Measurements from ENCODE around the gene PKP3.
"Not testable (repeated sequence)": the region's sequence is repeated elsewhere in the genome, so short reads cannot be mapped to it uniquely, and the experiment has no call there.

PKP3 gene

DNA sequence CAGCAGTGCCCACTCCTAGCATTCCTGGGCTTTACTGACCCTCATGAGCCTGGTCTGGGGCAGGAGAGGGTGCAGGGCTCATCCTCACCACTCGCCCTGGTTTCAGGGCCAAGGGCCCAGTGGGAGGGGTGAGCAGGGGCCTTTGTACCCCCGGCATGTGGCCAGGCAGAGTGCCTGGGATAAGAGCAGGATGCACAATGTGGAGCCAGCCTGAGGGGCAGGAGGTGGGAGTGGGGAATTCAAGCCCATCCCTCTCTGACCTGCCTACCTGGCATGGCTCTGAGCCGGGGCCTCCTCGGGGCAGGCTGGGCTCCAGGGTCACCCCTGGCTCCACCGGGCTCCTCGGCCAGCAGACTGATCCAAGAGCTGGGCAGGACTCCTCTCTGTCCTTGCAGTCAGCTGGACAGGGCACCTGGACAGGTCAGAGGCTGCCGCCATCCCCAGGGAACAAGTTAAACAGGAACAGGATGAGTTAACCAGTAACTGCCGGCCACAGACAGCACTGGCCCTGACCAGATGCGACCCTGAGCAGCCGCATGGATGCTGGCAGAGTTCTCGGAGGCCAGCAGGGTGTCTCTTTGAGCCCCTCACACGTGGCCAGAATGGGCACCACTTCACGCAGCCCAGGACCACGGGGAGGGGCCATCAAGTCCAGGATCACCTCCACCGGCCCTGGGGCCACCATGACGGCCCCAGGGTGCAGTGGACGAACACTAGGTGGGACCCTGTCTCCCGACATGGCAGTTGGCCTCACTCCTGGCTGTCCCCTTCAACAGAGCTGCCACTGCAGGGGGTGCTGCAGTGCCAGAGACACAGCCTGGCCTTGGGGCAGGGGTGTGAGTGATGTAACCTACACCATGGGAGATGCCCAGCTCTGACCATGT is 15.8 kb downstream of the PKP3 start:
- no peak for ATAC-seq
- TF ChIP-seq ZFP3 (CRISPR knock-in tag; IDR thresholded peaks at IDR 0.05) (no peak), RARB (CRISPR knock-in tag; IDR thresholded peaks at IDR 0.05) (no peak), ZNF8 (CRISPR knock-in tag; IDR thresholded peaks at IDR 0.05) (no peak), TCF4 (CRISPR knock-in tag; IDR thresholded peaks at IDR 0.05; ENCODE audit: borderline replicate concordance) (no peak), GLIS3 (CRISPR knock-in tag; IDR thresholded peaks at IDR 0.05) (no peak), CSDC2 (CRISPR knock-in tag; IDR thresholded peaks at IDR 0.05) (no peak), ZNF565 (CRISPR knock-in tag; conservative IDR thresholded peaks at IDR 0.05; ENCODE audit: low read depth) (no peak), BACH2 (CRISPR knock-in tag; IDR thresholded peaks at IDR 0.05; ENCODE audit: borderline replicate concordance) (no peak), ZNF70 (CRISPR knock-in tag; IDR thresholded peaks at IDR 0.05) (no peak), SNAI2 (CRISPR knock-in tag; IDR thresholded peaks at IDR 0.05) (no peak), OSR1 (CRISPR knock-in tag; IDR thresholded peaks at IDR 0.05) (no peak)
- TF ChIP-seq, protein P1, sequence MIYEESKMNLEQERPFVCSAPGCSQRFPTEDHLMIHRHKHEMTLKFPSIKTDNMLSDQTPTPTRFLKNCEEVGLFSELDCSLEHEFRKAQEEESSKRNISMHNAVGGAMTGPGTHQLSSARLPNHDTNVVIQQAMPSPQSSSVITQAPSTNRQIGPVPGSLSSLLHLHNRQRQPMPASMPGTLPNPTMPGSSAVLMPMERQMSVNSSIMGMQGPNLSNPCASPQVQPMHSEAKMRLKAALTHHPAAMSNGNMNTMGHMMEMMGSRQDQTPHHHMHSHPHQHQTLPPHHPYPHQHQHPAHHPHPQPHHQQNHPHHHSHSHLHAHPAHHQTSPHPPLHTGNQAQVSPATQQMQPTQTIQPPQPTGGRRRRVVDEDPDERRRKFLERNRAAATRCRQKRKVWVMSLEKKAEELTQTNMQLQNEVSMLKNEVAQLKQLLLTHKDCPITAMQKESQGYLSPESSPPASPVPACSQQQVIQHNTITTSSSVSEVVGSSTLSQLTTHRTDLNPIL (CRISPR knock-in tag; IDR thresholded peaks at IDR 0.05; ENCODE audit: low read depth), result no peak
- TF ChIP-seq, protein P2, sequence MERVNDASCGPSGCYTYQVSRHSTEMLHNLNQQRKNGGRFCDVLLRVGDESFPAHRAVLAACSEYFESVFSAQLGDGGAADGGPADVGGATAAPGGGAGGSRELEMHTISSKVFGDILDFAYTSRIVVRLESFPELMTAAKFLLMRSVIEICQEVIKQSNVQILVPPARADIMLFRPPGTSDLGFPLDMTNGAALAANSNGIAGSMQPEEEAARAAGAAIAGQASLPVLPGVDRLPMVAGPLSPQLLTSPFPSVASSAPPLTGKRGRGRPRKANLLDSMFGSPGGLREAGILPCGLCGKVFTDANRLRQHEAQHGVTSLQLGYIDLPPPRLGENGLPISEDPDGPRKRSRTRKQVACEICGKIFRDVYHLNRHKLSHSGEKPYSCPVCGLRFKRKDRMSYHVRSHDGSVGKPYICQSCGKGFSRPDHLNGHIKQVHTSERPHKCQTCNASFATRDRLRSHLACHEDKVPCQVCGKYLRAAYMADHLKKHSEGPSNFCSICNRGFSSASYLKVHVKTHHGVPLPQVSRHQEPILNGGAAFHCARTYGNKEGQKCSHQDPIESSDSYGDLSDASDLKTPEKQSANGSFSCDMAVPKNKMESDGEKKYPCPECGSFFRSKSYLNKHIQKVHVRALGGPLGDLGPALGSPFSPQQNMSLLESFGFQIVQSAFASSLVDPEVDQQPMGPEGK (CRISPR knock-in tag; IDR thresholded peaks at IDR 0.05; ENCODE audit: borderline replicate concordance), result no peak
- TF ChIP-seq, protein P3, sequence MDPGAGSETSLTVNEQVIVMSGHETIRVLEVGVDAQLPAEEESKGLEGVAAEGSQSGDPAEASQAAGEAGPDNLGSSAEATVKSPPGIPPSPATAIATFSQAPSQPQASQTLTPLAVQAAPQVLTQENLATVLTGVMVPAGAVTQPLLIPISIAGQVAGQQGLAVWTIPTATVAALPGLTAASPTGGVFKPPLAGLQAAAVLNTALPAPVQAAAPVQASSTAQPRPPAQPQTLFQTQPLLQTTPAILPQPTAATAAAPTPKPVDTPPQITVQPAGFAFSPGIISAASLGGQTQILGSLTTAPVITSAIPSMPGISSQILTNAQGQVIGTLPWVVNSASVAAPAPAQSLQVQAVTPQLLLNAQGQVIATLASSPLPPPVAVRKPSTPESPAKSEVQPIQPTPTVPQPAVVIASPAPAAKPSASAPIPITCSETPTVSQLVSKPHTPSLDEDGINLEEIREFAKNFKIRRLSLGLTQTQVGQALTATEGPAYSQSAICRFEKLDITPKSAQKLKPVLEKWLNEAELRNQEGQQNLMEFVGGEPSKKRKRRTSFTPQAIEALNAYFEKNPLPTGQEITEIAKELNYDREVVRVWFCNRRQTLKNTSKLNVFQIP (CRISPR knock-in tag; IDR thresholded peaks at IDR 0.05; ENCODE audit: borderline replicate concordance, low read depth), result no peak

DNA sequence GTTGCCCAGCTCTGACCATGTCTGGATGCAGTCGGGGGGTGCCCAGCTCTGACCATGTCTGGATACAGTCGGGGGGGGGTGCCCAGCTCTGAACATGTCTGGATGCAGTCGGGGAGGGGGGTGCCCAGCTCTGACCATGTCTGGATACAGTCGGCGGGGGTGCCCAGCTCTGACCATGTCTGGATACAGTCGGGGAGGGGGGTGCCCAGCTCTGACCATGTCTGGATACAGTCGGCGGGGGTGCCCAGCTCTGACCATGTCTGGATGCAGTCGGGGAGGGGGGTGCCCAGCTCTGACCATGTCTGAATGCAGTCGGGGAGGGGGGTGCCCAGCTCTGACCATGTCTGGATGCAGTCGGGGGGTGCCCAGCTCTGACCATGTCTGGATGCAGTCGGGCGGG is 16.7 kb downstream of the PKP3 start:
- not testable (repeated sequence) for ATAC-seq

DNA sequence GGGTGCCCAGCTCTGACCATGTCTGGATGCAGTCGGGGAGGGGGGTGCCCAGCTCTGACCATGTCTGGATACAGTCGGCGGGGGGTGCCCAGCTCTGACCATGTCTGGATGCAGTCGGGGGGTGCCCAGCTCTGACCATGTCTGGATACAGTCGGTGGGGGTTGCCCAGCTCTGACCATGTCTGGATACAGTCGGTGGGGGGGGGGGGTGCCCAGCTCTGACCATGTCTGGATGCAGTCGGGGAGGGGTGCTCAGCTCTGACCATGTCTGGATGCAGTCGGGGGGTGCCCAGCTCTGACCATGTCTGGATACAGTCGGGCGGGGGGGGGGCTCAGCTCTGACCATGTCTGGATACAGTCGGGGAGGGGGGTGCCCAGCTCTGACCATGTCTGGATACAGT is 17.5 kb downstream of the PKP3 start:
- not testable (repeated sequence) for ATAC-seq

DNA sequence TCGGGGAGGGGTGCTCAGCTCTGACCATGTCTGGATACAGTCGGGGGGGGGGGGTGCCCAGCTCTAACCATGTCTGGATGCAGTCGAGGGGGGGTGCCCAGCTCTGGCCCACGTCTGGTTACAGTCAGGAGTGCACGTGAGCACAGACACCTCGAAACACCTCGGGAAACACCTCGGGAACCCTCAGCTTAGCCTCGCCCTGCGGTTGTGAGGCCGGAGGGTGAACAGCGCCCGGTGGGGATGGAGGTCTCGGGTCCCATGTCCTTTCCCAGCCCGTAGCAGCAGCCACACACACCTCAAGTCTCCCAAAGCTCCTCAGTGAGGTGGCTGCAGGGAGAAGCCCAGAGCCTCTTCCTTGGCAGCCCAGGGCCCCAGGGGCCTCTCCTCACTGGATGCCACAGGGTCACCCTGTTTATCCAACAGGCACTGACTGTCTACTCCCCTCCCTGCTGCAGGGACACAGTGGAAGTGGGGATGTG is 18.7 kb downstream of the PKP3 start:
- ATAC-seq, result peak; percentile 9; the same call in 2 of the 3 replicates
- TF ChIP-seq ZC3H10 (CRISPR knock-in tag; IDR thresholded peaks at IDR 0.05), result no peak
- TF ChIP-seq ARNTL (CRISPR knock-in tag; IDR thresholded peaks at IDR 0.05; ENCODE audit: borderline replicate concordance, low read depth), result no peak
- TF ChIP-seq, protein P4, sequence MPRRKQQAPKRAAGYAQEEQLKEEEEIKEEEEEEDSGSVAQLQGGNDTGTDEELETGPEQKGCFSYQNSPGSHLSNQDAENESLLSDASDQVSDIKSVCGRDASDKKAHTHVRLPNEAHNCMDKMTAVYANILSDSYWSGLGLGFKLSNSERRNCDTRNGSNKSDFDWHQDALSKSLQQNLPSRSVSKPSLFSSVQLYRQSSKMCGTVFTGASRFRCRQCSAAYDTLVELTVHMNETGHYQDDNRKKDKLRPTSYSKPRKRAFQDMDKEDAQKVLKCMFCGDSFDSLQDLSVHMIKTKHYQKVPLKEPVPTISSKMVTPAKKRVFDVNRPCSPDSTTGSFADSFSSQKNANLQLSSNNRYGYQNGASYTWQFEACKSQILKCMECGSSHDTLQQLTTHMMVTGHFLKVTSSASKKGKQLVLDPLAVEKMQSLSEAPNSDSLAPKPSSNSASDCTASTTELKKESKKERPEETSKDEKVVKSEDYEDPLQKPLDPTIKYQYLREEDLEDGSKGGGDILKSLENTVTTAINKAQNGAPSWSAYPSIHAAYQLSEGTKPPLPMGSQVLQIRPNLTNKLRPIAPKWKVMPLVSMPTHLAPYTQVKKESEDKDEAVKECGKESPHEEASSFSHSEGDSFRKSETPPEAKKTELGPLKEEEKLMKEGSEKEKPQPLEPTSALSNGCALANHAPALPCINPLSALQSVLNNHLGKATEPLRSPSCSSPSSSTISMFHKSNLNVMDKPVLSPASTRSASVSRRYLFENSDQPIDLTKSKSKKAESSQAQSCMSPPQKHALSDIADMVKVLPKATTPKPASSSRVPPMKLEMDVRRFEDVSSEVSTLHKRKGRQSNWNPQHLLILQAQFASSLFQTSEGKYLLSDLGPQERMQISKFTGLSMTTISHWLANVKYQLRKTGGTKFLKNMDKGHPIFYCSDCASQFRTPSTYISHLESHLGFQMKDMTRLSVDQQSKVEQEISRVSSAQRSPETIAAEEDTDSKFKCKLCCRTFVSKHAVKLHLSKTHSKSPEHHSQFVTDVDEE (CRISPR knock-in tag; IDR thresholded peaks at IDR 0.05), result no peak
- TF ChIP-seq ZNF70 (CRISPR knock-in tag; IDR thresholded peaks at IDR 0.05), result no peak
- no peak for TF ChIP-seq ZNF8 (CRISPR knock-in tag; IDR thresholded peaks at IDR 0.05)
- TF ChIP-seq TOX (CRISPR knock-in tag; IDR thresholded peaks at IDR 0.05; ENCODE audit: borderline replicate concordance), result no peak
- TF ChIP-seq ZNF565 (CRISPR knock-in tag; conservative IDR thresholded peaks at IDR 0.05; ENCODE audit: low read depth), result no peak
- no peak for TF ChIP-seq ISL1 (CRISPR knock-in tag; IDR thresholded peaks at IDR 0.05)
- no peak for TF ChIP-seq SNAI2 (CRISPR knock-in tag; IDR thresholded peaks at IDR 0.05)
- TF ChIP-seq RARB (CRISPR knock-in tag; IDR thresholded peaks at IDR 0.05), result no peak
- TF ChIP-seq PPARA (CRISPR knock-in tag; IDR thresholded peaks at IDR 0.05; ENCODE audit: borderline replicate concordance), result no peak

All from SK-N-SH treated with all-trans-retinoic acid at 6 μM for 48 hours (cell line).